K562 (cell line): ENCODE data around the gene MEFV. TPM values are rescaled to one million over a fixed set of nuclear protein-coding genes. Genes with fewer than 3 reads are reported as not detected.

Experiments used
- HDAC1 ChIP-seq, 2 experiments: fragments of 450-650 bp; IDR thresholded peaks; 2 replicates each; pipeline ENCODE4 v1.6.1; 2016 to 2017; ENCODE audit warnings: inconsistent platforms in 1 of 2, mild to moderate bottlenecking in 1 of 2, moderate library complexity in 1 of 2
- HMG20B ChIP-seq: fragments of 250-450 bp; sonication (Bioruptor Pico); IDR thresholded peaks from 2 replicates; pipeline ENCODE4 v1.5.0; 2021; ENCODE audit warnings: mild to moderate bottlenecking
- HNRNPH1 ChIP-seq: fragments of 200-400 bp; formaldehyde crosslinking; optimal IDR thresholded peaks from 2 replicates; pipeline ENCODE3; 2017; ENCODE audit warnings: low read depth, mild to moderate bottlenecking, low read length, moderate library complexity
- THAP7 ChIP-seq: fragments of 250-450 bp; sonication (Bioruptor Pico); IDR thresholded peaks from 2 replicates; pipeline ENCODE4 v1.5.0; 2021
- UBTF ChIP-seq, 2 experiments: IDR thresholded peaks; 2 replicates each; pipeline ENCODE4 v1.6.1; 2012; ENCODE audit warnings: improper control_type of control experiment in 2 of 2, low read depth in 2 of 2, low read length in 2 of 2, borderline replicate concordance in 1 of 2
- ZSCAN32 ChIP-seq: fragments of 450-650 bp; formaldehyde crosslinking; IDR thresholded peaks from 2 replicates; pipeline ENCODE4 v1.4.0; 2020; ENCODE audit warnings: mild to moderate bottlenecking, moderate library complexity
- polyA plus RNA-seq, 8 experiments: library from polyadenylated mRNA; depleted of rRNA in 4 of 8; stranded (reverse) in 5 of 8; unstranded in 3 of 8; fragments of >200 nt; fragmentation: Nextera tagmentation in 2 of 8; fragmentation: Illumina TruSeq in 1 of 8; extraction: Ambion mirVana in 2 of 8; extraction: Trizol in 1 of 8; gene quantifications; 2 replicates each; pipeline versions ENCODE4 v1.2.1 to v1.2.3, GENCODE V29; 2011 to 2014; ENCODE audit warnings: inconsistent platforms in 1 of 8, missing spikeins in 1 of 8
- total RNA-seq, 7 experiments: library from RNA; depleted of rRNA in 6 of 7; stranded (reverse); fragments of >200 nt in 6 of 7; fragmentation: Illumina TruSeq in 2 of 7; extraction: Trizol in 2 of 7; gene quantifications; 2 replicates each; pipeline versions ENCODE4 v1.2.1 to v1.2.3, GENCODE V29; 2011 to 2021; ENCODE audit warnings: low replicate concordance in 1 of 7

The MEFV gene
- total and polyA plus RNA-seq, 9 of the 15 experiments (the other 6 are each of a cell fraction or from before 2014, with no cell fraction given), result 0.14 TPM; not detected in 8

GRCh38 chr16:3202903-3203539 lies 53.4 kb downstream of the MEFV start (continued):
- no peak for TF ChIP-seq HDAC1 (IDR thresholded peaks at IDR 0.05)
- TF ChIP-seq THAP7 (CRISPR knock-in tag), result no peak
- TF ChIP-seq UBTF (IDR thresholded peaks at IDR 0.05; ENCODE audit: borderline replicate concordance in 1 of 2, low read depth in 2 of 2, low read length in 2 of 2), result no peak
- TF ChIP-seq ZSCAN32 (CRISPR knock-in tag), result no peak
- no peak for TF ChIP-seq HMG20B (CRISPR knock-in tag)
- no peak for TF ChIP-seq HNRNPH1
